HG02840 (cell line): ENCODE data around the gene SPATA17.
"Not testable (repeated sequence)": the region's sequence is repeated elsewhere in the genome, so short reads cannot be mapped to it uniquely, and the experiment has no call there.

Source experiments
- ATAC-seq: cut with Tn5 transposase; IDR thresholded peaks from one replicate; pipeline ENCODE4 v1.9.1; 2021; ENCODE audit warnings: mild to moderate bottlenecking, moderate library complexity, moderate number of reproducible peaks; ENCODE audit not compliant: unreplicated experiment, low FRiP score

The SPATA17 gene

GRCh38 chr1:217674028-217674729 lies 43.0 kb downstream of the SPATA17 start:
- ATAC-seq = no peak

- ATAC-seq = no peak
Measured at GRCh38 chr1:217681806-217682205, 50.7 kb downstream of the SPATA17 start.

GRCh38 chr1:217687511-217687910 lies 56.4 kb downstream of the SPATA17 start:
- ATAC-seq = no peak

GRCh38 chr1:217696140-217696539 lies 65.0 kb downstream of the SPATA17 start:
- not testable (repeated sequence) for ATAC-seq

DNA sequence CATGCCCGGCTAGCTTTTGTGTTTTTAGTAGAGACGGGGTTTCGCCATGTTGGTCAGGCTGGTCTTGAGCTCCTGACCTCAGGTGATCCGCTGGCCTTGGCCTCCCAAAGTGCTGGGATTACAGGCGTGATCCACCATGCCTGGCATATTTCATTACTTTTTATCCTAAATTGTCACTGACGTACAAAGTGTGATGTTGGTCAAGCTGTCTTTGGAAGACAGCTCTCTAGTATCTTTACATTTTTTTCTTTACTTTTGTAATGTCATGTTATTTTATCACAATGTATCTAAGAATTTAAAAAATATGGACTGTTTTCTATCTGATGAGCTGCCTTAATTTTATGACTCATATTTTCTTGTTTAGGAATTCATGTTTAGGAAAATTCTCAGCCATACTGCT lies 72.2 kb downstream of the SPATA17 start:
- ATAC-seq = no peak

GRCh38 chr1:217712925-217713597 lies 81.9 kb downstream of the SPATA17 start:
- no peak for ATAC-seq

DNA sequence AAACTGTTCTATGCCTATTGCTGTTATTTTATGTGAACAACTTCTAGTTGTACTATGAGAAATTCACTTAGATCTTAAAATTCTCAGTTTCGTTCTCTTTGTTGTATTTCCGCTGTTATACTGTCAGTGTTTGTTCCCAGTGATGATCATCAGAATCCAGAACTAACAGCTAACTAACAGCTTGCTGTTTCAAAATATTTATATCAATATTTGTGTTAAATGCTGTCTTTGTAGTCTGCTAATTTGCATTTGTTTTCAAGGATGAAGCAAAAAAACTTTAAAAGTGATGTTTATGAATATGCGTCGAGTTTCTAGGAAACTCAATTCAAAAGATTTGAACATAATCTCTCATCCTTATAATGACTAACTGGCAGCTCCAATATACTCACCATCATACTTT lies 84.5 kb downstream of the SPATA17 start:
- no peak for ATAC-seq

- ATAC-seq = no peak
Measured at GRCh38 chr1:217717959-217718358, 86.8 kb downstream of the SPATA17 start.

DNA sequence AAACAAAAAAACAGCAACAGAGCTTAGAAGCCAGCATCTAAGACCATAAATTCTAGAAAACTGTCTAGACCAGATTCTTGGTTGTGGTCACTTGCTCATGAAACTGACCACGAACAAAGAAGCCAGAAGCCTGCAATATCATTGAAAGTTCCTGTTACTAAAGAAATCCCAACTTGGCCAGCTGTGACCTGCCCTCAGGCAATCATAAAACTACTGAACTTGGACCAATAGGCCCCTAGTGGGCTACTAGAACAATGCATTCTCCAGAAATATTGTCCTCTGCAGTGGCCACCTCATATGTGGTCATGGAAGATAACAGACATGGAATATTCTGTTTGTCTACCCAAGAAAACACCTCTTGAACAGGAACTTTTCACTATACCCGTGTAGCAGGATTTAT lies 87.7 kb downstream of the SPATA17 start:
- ATAC-seq = no peak

DNA sequence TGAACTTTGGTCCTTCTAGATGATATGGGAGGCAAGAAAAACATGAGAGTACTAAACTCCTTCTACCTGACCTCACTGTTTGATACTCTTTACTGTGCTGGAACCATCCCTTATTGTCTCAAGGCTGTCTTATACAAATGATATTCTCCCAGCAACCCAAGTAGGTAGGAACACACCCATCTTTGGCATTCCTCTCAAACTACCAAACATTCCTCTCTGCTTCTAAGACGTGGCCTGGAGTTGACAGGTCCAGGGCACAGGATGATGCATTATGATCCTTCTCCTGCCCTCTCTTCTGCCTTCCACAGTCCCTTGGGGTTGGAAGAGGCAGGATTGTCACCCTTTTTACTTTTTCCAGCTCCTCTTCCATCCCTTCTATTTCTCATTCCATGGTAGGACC lies 90.5 kb downstream of the SPATA17 start:
- no peak for ATAC-seq

- ATAC-seq = no peak
Measured at GRCh38 chr1:217734973-217735372, 103.8 kb downstream of the SPATA17 start.

DNA sequence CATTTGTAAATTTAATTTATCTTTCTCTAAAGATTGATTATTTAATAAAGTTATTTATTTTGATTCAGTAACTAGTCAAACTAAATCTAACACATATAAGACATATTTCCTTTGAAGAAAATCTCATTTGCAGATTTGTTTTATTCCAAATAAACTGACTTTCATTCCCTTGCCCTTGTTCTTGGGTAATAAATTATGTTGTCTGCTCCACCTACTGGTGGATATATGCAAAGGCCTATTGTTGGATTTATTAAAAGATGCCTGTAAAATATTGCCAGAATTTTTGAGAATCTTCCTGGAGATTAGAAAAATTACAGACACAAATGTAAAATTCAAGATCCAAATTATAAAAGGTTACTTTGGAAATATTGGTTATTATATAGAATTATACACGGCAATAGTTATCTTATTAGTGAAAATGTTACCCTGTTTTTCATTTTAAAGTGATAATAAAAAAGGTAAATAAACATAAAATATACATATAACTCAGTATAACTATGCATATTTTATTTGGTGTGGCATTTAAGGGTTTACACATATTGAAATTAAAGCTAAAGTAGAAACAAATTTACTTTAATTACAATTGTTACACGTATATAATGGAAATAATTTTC lies 116.1 kb downstream of the SPATA17 start:
- ATAC-seq = no peak

DNA sequence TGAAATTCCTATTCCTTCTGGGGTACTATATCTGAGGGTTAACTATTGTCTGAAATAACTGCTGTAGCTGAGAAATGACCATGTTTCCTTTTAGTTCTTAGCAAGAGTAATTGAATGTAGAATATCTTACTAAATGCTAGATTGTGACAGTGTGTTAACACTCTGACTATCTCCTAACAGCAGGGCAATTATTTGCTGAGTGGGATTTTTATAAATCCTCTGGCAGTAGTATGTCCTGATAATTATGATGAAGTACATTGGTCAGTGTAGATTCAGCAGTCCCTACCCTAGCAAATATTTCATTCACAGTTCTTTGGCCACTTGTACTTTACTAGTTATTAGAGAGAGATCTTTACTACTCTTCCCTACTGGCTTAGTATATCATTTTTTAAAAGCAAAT lies 138.6 kb downstream of the SPATA17 start:
- no peak for ATAC-seq

DNA sequence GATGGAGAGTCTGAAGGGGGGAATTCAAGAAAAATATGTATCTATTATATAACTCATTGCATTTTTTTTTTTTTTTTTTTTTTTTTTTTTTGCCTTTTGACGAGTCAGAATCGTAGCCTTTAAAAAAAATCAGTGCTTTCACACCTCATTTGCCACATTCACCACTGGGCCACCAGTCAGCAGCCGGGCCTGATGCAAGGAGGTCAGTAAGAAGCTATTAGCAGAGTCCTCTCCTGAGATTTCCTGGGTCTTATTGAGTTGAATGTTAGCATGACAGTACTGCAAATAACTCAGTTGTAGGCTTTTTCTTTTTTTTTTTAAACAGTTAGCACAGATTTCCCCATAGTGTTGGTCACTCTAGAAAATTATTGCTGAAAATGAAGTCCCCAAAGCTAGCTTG lies 139.8 kb downstream of the SPATA17 start:
- ATAC-seq = no peak

DNA sequence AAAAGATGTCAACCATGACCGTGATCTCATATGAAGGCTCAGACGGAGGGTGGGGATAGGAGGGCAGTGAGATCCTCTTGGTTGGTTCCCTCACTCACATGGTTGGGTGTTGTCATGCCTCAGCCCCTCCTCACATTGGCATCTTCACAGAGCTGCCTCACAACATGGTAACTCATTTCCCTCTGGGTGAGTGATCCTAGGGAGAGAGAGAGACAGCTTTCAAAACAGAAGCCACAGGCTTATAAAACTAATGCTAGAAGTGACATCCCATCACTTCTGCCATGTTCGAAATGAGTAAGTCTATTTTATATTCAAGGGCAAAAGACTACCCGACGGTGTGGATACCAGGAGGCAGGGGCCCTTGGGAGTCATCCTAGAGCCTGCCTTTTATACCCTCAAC lies 145.5 kb downstream of the SPATA17 start:
- no peak for ATAC-seq

- no peak for ATAC-seq
Measured at GRCh38 chr1:217781056-217781455, 149.9 kb downstream of the SPATA17 start.

DNA sequence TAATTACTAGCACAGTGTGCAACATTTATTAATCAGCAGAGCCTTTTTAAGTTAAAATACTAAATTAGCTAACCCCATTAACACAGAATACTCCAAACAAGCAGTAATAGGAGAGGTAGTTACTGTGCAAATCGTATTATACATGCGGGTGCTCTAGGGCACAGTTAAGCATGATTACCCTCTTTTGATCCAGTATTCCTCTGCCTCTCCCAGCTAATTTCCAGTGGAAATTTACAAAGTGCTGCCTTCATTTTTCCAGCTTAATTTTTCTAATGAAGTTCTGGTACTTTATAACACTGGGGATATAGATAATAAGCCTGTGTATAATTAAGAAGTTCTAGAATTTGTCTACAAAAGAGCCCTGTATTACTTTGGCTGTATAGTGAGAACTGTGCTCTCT lies 159.9 kb downstream of the SPATA17 start:
- ATAC-seq = no peak

- ATAC-seq = no peak
Measured at GRCh38 chr1:217805792-217806191, 174.6 kb downstream of the SPATA17 start.

GRCh38 chr1:217812175-217812574 lies 181.0 kb downstream of the SPATA17 start:
- ATAC-seq = no peak

GRCh38 chr1:217813031-217813430 lies 181.9 kb downstream of the SPATA17 start:
- ATAC-seq = no peak

DNA sequence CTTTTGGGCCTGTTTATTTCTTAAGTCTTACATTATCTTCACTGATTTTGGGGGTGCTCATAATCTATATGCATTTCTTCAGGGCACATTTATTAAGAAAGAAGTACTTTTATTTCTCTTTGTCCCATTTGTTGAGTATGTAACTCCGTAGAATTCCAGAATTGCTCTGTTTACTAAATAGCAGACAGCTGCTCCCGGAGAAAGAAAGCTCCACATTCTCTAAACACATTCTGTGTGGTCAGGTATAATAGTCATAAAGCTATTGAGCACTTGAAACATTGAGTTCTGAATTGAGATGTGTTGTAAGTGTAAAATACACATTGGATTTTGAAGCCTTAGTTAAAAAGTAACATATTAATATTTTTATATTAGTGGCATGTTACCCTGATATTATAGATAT lies 206.5 kb downstream of the SPATA17 start:
- ATAC-seq = no peak

DNA sequence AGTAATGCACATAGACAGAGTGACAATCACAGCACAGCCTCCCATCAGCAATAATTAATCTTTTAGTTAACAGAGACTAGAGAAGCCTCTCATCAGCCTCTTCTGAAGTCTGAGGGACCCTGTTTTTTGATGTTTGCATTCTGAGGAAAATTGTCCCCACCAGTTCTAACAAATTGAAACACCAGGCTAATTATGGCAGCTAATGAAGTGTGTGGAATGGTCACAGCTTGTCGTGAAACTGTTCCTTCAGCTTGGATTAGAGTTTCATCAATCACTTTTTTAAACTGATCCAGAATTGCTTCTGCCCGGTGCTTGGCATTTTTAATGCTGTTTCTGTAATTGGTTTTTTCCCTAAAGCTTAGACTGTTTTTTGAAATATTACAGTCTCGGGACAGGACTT lies 208.0 kb downstream of the SPATA17 start:
- no peak for ATAC-seq
